Activated naive CD4-positive, alpha-beta T cell treated with Interleukin-2 at 50 U/mL for 16 hours (primary cell): Measurements from ENCODE around the gene GARNL3.

Experiments used
- DNase-seq: peaks from one replicate; pipeline ENCODE4 v3.0.0-alpha.2; 2020

GARNL3 gene

DNA sequence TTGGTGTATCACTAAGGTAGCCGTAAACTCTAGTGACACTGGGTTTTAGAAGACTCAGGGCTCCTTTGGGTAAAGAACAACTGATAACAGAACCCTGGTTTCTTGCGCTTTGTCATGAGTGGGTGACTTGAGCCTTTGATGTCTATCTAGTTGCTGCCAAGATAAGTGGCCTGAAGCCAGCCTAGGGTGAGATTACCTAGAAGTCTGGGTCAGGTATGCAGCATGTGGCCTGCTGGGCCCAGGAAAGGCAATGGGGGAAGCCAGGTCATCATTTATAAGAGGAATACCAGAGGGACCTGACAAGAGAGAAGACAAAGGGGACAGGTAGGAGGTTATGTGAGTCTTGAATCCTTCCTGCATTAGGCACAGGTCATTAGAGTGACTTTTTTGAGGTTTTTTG is 23.2 kb upstream of the GARNL3 start:
- DNase-seq: no peak

DNA sequence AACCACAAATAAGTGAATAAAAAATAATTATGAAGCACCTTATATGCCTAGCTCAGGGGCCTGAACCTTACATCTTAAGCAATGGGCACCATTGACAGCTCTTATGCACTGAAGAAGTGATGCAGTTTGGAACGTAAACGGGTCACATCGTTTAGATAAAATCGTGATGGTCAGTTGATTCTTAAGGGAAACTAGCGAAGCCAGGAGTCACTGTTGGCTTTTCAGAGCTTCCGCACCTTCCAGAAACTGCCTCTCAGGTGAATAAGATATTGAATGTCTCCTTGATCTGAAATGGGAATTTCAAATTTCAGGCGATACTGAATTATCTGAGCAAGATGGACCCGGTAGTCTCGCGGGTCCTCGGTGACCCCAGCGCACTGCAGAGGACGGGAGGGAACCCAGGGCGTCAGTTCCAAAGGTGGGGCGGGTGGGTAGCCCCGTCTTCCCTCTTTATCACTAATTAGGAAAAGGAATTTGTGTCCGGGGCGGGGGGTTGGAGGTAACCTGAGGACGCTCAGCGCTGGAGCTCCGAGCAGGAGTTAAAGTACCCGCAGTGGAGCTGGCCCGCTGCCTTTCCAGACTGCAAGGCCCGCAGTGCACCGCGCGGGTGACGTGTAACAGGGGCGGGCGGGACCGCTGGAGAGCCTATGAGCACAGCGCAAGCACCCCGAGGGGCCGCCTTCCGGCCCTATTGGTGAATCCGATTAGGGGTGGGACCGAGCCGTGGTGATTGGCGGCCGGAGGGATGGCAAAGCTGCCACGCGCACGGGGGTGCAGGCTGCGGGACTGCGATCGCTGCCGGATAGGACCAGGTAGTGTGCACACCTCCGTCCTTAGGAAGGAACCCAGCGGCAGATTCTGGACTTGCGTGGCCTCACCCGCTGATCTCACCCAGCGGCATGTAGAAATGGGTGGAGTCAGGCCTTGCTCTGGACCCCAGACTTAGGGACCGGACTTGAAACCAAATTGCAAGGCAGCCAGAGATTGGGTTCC is 19.7 kb upstream of the GARNL3 start:
- peak; percentile 95 for DNase-seq

DNA sequence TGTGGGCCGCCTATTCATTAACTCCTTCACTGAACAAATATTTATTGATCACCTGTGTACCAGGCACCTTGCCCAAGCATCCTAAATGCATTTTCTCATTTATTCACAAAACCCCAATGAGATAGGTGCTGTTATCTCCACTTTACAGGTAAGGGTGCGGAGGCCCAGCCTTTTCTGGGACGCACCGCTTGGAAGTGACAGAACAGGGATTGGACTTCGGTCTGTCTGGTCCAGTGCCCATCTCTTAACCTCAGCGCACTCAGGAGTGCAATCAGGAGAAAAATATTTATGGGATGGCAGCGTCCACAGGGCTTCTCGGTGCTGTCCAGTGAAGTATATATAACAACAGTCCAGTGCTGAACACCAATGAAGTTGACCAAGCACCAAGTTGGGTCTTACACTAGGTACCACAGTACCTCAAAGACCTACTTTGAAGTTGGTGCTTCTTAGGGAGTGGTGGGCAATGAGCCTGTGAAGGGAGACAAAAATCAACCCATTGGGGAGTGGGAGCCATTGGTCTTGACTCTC is 18.9 kb upstream of the GARNL3 start:
- DNase-seq: no peak

DNA sequence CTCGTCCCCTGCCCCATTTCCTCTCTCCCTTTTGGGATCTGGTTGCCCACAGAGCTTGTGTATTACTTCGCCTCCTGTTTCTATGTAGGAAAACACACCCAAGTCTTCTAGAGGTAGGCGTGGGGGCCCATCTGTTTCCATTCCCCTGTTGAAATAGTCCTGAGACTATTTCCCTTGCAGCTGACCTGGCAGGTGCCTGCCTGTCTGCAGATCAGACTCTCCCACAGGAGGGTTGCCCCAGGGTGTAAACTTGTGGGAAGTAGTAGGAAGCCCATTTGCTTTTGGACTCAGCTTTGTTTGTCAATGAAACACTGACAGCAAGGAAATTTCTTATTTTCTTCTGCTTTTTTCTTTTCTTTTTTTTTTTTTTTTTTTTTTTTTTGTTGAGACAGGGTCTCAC is 16.3 kb upstream of the GARNL3 start:
- no peak for DNase-seq

DNA sequence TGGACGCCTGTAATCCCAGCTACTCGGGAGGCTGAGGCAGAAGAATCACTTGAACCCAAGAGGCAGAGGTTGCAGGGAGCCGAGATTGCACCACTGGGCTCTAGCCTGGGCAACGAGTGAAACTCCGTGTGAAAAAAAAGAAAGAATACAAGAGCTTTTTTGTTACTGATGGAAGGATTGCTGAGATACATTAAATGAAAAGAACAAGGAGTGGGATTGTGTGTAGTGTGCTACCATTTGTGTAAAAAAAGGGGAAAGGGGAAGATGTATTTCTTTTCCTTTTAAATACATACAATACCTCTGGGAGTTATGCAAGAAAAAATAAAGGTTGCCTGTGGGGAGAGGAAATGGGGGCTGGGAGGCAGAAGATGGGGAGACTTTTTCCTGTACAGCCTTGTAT is 14.7 kb upstream of the GARNL3 start:
- DNase-seq: no peak

DNA sequence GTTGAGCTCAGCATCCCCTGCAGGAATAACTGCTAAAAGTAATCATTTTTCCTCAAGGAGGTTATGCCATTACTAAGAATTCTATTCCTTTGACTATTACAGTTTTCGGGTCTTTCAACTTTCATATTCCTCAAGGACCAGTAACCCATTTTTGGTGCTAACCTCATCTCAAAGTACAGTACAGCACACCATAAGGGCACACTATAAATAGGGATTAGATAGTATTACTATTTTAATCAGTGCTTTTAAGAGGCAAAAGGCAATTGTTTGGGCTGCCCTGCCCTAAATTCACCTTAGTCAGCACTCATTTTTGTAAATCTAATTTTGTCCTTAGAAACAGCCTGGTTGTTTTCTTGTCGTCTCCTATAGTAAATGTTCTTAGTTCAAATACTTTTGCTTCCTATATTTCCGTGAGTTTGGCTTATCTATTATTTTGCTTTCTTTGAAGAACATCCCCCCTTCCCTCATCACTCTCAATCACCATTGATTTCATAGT is 13.6 kb upstream of the GARNL3 start:
- no peak for DNase-seq

DNA sequence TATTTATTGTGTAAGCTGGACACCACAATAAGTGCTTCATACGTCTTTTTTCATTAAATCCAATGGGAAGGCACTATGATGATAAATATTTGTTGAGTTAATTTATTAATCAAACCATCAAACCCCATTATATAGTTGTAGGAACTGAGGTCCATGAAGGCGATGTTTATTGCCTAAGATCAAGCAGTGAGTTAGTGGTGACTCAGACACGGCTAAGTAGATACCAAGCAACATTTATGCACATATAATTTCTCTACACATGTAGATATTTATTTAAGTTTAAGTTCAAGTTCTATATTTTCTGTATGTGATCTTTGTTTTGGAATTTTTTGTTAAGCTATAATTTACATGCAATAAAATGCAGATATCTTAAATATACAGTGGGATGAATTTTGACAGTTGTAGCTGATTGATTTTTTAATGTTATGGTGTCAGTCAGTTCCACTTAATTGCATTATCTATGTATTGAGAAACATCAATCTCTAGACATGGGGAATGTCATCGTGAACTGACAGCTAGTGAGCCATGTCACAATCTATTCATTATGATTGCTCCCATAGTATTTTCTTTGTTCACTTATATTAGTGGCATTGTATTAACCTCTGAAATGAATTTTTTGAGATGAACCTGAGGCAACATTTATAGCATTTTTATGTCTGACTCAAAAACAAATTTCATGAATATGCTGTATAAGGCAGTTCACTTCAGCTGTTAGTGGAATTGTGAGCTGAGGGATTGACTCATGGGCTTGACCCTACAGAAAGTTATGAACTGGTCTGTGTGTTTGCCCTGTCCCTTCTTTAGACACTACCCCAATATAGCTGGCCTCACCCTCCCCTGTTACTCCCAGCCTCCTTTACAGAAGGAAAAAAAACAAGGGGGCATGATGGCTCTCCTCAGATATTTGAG is 11.9 kb upstream of the GARNL3 start:
- DNase-seq: no peak

DNA sequence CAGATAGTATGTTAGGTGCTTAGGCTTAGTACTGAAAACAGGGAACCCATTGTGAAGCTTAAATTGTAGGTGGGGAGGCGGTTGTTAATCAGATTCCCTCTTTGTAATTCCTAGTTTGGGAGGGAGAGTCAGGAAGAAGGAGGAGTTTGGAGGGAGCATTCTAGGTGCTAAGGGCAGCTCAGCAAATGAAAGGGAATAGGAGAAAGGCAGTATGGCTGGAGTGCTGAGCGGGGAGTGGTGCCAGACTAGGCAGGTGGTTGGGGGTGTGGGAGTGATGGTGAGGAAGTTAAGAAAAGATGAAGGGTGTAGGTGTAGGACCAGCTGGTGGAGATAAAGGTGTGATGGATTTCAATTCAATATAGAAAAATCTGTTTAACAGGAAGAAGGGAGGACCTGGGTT is 11.1 kb upstream of the GARNL3 start:
- DNase-seq: no peak

DNA sequence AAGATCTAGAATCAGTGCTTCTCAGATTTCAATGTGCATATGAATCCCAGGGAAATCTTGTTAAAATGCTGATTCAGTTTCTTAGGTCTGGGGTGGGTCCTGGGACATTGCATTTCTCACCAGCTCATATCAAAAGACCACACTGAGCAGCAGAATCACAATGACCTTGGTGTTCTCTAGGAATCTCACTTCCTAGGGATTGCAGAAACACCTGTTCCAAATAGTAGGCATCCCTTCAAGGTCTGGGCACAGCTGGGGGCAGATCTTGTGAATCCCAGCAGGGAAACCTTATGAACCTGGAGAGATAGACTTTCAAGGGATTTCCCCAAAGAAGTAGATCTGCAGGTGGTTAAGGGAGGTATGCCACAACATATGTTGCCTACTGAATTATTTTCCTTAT is 8.9 kb upstream of the GARNL3 start:
- DNase-seq: no peak

DNA sequence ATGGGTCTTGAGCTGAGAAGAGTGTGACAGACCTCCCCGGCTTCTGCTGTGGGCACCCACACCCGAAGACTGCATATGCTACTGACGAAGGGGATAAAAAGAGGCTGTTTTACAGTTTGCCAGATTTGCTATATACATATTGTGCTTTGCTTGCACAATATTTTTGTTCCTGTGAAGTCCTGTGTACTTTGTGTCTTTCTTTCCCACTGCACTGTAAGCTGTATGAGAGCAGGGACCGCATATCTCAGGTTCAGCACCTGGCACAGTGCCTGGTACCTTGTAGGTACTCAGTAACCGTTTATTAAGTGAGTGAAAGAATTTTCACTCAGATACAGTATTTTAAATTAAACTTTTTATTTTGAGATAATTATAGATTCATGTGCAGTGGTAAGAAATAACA is 8.2 kb upstream of the GARNL3 start:
- DNase-seq: no peak

DNA sequence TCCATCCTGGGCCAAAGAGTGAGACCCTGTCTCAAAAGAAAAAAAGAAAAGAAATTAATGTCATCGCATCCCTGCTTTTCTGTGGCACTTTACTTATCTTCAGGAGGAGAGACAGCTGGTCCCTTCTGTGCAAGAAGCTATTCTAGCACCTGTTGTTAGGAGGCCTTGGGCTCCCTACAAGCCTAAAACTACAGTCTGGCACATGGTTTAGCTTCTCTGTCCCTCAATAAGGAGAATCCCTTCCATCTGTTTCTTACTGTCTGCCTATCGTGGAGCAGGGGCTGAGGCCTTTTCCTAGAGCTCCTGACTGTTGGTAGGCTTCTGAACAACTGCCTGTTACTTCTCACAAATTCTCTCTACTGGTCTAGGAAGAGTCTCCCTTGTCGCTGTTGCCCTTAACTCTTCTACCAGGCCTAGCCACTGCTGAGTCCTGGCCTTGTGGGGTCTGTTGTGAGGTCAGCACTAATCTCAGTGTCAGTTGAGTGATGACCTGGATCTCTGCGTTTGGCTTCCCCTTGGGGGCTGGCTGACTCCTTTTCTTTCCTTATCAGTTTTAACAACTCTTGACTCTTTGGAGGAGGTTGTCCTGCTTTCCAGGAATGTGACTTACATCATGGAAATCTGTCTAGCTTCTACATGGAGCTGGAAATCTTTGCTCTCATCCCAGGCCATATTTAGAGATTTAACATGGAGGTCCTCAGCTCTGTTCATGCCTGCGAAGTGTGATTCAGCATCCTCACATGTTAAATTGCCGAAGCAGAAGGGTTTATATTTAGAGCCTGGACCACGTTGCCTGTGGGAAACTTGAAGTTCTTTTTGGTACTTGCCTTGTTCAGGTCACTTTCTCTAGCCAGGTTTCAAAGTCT is 5.7 kb upstream of the GARNL3 start:
- no peak for DNase-seq

DNA sequence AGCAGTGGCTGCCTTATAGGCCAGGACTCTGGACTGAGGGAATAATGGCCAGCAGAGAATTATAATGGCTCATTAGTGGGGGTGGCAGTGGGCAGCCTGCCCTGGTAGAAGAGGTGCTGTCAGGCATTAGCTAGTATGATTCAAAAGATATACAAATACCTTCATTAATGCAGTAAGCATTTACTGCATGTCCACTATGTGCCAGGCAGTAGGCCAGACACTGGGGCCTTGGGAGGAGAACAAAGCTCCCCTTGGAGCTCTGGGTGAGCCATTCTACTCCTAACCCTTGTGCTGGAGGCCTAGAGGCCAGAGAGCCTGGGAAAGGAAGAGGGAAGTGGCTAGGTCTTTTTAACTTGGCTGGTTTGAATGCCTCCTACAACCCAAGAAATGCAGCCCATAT is 2.0 kb upstream of the GARNL3 start:
- no peak for DNase-seq

DNA sequence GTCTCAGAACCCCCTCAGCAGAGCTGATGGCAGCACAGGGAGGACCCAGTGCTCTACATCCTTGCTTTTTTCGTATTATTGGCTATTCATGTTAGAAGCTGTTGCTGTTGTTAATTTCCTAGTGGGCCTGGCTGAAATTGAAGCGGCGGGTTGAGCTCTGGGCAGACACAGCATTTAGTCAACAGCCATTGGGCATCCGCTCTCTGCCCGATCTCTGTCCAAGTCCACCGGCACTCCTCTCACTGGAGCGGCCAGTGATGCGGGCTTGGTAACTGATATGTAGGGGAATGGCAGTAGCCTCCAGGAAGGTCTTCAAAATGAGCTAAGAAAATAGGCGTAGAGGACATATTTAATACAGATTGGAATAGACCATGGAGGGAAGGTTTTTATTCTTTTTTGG is 1.3 kb upstream of the GARNL3 start:
- no peak for DNase-seq

DNA sequence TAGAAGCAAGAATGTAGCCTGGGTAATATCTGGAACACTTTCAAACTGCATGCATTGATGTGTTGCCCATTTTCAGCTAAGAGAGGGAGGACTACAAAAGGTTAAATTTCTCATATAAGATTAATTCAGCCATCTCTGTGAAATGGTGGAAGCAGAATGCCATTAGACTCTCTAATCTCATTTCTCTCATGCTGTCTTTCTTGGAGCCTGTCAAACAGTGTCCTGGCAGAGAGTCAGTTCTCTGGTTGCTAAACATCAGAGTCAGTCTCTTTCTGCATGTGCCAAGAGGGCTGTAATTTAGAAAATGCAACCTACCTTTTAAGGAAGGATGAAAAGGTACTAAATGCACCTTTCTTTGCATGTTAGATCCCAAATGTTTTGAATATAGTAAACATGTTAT is 910 bp upstream of the GARNL3 start:
- DNase-seq: no peak

DNA sequence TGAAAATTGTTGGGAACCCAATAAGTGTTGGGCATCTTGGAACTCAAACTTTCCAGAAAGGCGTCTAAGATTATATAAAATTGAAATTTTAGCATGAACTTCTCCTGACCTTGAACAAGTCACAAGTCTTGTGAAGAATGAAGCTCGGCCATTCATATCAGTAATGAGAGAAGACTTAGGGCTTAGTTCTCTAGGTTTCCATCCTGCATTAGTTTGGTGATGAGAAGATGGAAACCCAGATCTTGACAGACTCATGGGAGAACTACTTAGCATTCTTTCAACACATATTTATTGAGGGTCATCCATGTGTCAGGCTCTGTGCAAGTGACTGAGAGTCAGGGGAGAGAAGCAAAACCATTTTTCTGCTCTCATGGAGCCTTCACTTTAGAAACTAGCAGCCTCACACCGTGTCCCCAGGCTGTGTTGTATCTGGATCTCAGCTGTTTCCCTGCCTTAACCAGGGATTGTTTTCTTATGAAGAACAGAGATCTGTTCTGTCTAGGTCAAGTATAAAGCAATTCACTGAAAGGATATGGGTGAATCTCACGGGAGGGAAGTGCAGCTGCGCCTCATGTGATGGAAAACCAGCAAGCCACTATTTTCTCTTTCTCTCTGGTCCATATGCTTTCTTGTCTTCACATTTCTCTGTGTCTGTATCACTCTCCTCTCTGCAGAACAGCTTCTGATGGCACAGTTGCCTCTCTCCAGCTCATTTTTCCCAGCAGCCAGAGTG is 3.4 kb downstream of the GARNL3 start:
- DNase-seq: no peak

DNA sequence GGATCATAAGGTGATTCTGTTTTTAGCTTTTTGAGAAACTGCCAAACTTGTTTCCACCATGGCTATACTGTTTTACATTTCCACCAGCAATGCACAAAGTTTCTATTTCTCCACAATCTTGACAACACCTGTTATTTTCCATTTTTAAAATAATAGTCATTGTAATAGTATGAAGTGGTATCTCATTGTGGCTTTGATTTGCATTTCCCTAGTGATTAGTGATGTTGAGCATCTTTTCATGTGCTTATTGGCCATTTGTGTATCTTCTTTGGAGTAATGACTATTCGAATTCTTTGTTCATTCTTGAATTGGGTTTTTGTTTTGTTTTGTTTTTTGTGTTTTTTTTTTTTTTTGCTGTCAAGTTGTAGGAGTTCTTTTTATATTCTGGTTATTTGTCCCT is 4.9 kb downstream of the GARNL3 start:
- no peak for DNase-seq

DNA sequence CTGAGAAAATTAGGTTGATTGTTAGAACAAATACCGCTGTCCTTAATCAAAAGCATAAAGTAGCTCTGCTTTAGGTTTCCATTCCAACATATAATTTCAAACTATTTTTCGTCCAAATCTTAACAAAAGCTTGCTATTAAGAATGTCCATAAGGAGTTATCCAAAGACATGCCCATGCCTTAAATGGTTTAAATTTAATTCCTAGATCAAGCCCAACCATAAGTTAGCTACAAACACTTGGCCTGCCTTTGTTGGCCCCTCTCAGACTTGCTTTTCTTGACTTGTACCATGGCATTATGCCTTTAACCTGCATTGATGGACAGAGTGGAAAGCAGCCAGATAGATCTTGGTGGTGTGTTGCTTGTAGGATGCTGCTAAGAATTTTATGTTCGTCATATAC is 8.8 kb downstream of the GARNL3 start:
- DNase-seq: no peak

DNA sequence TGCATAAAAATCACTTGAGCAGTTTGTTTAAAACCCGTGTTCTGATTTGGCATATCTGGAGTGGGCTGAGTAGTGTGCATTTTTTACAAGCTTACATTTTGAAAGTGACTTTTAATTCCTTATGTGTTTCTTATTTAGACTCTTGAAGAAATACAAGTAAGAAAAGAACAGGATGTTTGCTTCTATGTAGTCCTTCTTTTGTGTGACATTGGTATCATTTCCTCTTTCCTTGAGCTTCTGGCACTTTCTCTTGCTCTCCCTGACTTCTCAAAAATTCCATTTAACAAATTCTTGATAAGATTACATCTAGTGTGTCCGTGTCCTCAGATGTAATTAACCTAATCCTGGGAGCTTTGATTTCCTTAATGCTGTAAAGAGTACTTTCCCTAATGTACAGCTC is 12.5 kb downstream of the GARNL3 start:
- DNase-seq: no peak

DNA sequence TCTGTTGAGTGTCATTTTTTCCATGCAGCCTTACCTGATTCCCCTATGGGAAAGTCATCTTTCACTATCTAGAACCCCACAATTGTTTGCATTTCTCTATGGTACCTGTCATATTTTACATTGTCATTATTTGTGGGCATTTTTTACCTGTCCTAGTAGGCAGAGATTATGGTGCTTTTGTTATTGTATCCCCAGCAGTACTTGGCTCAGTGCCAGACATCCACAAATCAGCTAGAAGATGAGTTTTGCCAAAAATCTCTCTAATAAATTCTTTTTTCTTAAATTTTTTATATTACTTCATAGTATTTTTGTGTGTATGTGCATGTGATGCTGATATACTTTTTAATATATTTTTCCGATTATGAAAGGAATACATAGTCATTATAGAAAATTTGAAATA is 13.2 kb downstream of the GARNL3 start:
- no peak for DNase-seq

DNA sequence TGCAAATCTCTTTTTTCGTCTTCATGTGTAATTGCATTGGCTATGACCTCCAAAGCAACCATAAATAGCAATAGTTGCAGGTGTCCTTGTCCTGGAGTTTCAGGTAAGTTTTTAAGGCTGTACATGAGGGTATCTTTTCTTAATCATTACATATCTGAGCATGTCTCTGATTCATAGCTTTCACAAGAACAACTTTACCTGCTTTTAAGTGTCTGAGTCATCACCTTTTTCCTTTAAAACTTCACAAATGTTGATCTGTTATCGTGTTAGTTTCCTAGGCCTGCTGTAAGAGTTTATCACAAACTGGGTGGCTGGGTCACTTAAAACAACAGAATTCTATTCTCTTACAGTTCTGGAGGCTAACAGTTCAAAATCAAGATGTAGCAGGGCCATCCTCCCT is 13.8 kb downstream of the GARNL3 start:
- DNase-seq: no peak

DNA sequence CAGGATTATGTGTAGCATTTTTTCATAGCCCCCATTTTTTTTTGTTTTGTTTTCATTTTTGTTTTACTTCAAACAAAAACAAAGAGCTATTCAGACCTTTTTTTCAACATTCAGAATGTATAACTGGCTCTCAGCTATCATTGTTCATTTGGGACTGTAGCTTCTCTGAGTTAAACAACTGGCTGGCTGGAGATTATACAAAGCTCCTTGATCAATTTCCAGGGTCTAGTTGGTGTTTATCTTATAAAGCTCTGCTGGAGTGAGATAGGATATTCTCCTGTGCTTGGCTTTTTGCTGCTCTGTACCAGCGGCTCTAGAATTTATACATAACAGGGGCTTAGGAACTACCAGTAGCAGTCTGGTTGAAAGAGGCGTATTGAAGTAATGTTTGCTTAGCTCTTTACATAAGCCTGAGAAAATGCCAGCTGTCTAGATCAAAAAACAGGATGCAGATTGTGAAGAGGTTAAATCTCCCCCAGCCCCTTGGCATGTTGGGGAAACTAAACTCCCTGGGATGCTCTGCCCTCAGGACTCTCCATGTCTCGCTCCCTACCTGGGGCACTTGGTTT is 15.2 kb downstream of the GARNL3 start:
- no peak for DNase-seq
